Measurements from ENCODE around the gene SYNPO2L.
"Not testable (repeated sequence)": the region's sequence is repeated elsewhere in the genome, so short reads cannot be mapped to it uniquely, and the experiment has no call there.

SYNPO2L gene

GRCh38 chr10:73655990-73656298, at the start of gene SYNPO2L:
Gene SYNPO2L (minus strand): TSS chr10:73656029. CDS start chr10:73655922, 107 bp downstream.
- DNase-seq (ENCODE audit: low spot score): no peak

- not testable (repeated sequence) for DNase-seq (ENCODE audit: low spot score)
These were observed 48.1 kb upstream of the SYNPO2L start for GRCh38 chr10:73703924-73704323.

- not testable (repeated sequence) for DNase-seq (ENCODE audit: low spot score)
These were observed 43.0 kb upstream of the SYNPO2L start for GRCh38 chr10:73698819-73699218.

- not testable (repeated sequence) for DNase-seq (ENCODE audit: low spot score)
These were observed 41.9 kb upstream of the SYNPO2L start, which contains the start of gene AGAP5 for GRCh38 chr10:73697675-73698159. Gene AGAP5 (minus strand): TSS chr10:73698109. CDS start chr10:73697755, 354 bp downstream.

GRCh38 chr10:73695302-73695701, 39.5 kb upstream of the SYNPO2L start:
- DNase-seq (ENCODE audit: low spot score): not testable (repeated sequence)

GRCh38 chr10:73690755-73691154, 34.9 kb upstream of the SYNPO2L start:
- not testable (repeated sequence) for DNase-seq (ENCODE audit: low spot score)

- not testable (repeated sequence) for DNase-seq (ENCODE audit: low spot score)
These were observed 33.8 kb upstream of the SYNPO2L start for GRCh38 chr10:73689596-73689995.

- DNase-seq (ENCODE audit: low spot score): not testable (repeated sequence)
These were observed 31.8 kb upstream of the SYNPO2L start for GRCh38 chr10:73687641-73688040.

GRCh38 chr10:73674546-73674945, 18.7 kb upstream of the SYNPO2L start:
- not testable (repeated sequence) for DNase-seq (ENCODE audit: low spot score)

GRCh38 chr10:73668378-73668777, 12.5 kb upstream of the SYNPO2L start:
- DNase-seq (ENCODE audit: low spot score): not testable (repeated sequence)

- DNase-seq (ENCODE audit: low spot score): not testable (repeated sequence)
These were observed 10.5 kb upstream of the SYNPO2L start for GRCh38 chr10:73666153-73666809.

GRCh38 chr10:73665581-73665980, 9.8 kb upstream of the SYNPO2L start:
- not testable (repeated sequence) for DNase-seq (ENCODE audit: low spot score)

GRCh38 chr10:73664156-73665040, 8.6 kb upstream of the SYNPO2L start:
- DNase-seq (ENCODE audit: low spot score): not testable (repeated sequence)

- DNase-seq (ENCODE audit: low spot score): not testable (repeated sequence)
These were observed 7.8 kb upstream of the SYNPO2L start for GRCh38 chr10:73663621-73664020.

- DNase-seq (ENCODE audit: low spot score): not testable (repeated sequence)
These were observed 6.9 kb upstream of the SYNPO2L start for GRCh38 chr10:73662705-73663104.

- DNase-seq (ENCODE audit: low spot score): no peak
These were observed 406 bp downstream of the SYNPO2L start for GRCh38 chr10:73655257-73655989.

GRCh38 chr10:73653701-73654100, 2.1 kb downstream of the SYNPO2L start:
- DNase-seq (ENCODE audit: low spot score): no peak

GRCh38 chr10:73653195-73653594, 2.6 kb downstream of the SYNPO2L start:
- DNase-seq (ENCODE audit: low spot score): no peak

- DNase-seq (ENCODE audit: low spot score): no peak
These were observed 5.1 kb downstream of the SYNPO2L start for GRCh38 chr10:73650537-73651331.

- no peak for DNase-seq (ENCODE audit: low spot score)
These were observed 5.8 kb downstream of the SYNPO2L start for GRCh38 chr10:73649876-73650536.
